WTC11 (cell line): Measurements from ENCODE around the gene DNAJB12. TPM values are rescaled to one million over a fixed set of nuclear protein-coding genes. Genes with fewer than 3 reads are reported as not detected.
A peak's percentile ranks its signal among the peaks of the same experiment; 100 is the strongest.
"Not testable (repeated sequence)": the region's sequence is repeated elsewhere in the genome, so short reads cannot be mapped to it uniquely, and the experiment has no call there.

Source experiments
- ATAC-seq: fragments of 200-7000 bp; cut with Tn5 transposase; 2 replicates; pipeline ENCODE4 v1.10.0; 2021; ENCODE audit warnings: mild to moderate bottlenecking, moderate library complexity
- CTCF ChIA-PET: fragments of 300-600 bp; sonication (Branson Sonifier 250); formaldehyde crosslinking; loops from one replicate; lab custom pipeline; 2021; ENCODE audit warnings: antibody characterized with exemption; lab: Charles Lee
- POLR2A ChIA-PET: fragments of 350-600 bp; sonication (Branson Sonifier 250); formaldehyde crosslinking; loops from one replicate; lab custom pipeline; 2021; ENCODE audit warnings: antibody characterized with exemption; lab: Charles Lee
- DNase-seq: peaks from one replicate; pipeline ENCODE4 v3.0.0; 2021; ENCODE audit warnings: low spot score
- H3K27ac Mint-ChIP-seq: 2 replicates; pipeline ENCODE4 v1.8.0; 2021; ENCODE audit warnings: mixed read lengths
- H3K27me3 Mint-ChIP-seq: 2 replicates; pipeline ENCODE4 v1.8.0; 2021; ENCODE audit warnings: low read depth, mild to moderate bottlenecking, moderate library complexity, mixed read lengths
- H3K36me3 Mint-ChIP-seq: 2 replicates; pipeline ENCODE4 v1.8.0; 2021; ENCODE audit warnings: mixed read lengths
- H3K4me1 Mint-ChIP-seq: 2 replicates; pipeline ENCODE4 v1.8.0; 2022; ENCODE audit warnings: mixed read lengths
- H3K4me3 Mint-ChIP-seq: 2 replicates; pipeline ENCODE4 v1.8.0; 2021; ENCODE audit warnings: mild to moderate bottlenecking, moderate library complexity, mixed read lengths
- H3K9me3 Mint-ChIP-seq: 2 replicates; pipeline ENCODE4 v1.8.0; 2021; ENCODE audit warnings: mixed read lengths
- CBFB ChIP-seq: sonication (generic); formaldehyde crosslinking; IDR thresholded peaks from 2 replicates; pipeline ENCODE4 v1.8.1; 2022; ENCODE audit warnings: mild to moderate bottlenecking, low read depth, missing genetic modification reagents
- CREM ChIP-seq: sonication (generic); formaldehyde crosslinking; IDR thresholded peaks from 2 replicates; pipeline ENCODE4 v1.8.1; 2022; ENCODE audit warnings: mild to moderate bottlenecking, missing genetic modification reagents, moderate library complexity
- E2F1 ChIP-seq: sonication (generic); formaldehyde crosslinking; IDR thresholded peaks from 2 replicates; pipeline ENCODE4 v1.8.0; 2022; ENCODE audit warnings: mild to moderate bottlenecking, missing genetic modification reagents
- E2F4 ChIP-seq: sonication (generic); formaldehyde crosslinking; IDR thresholded peaks from 2 replicates; pipeline ENCODE4 v1.8.1; 2022; ENCODE audit warnings: low read depth, mild to moderate bottlenecking, moderate library complexity, missing genetic modification reagents, borderline replicate concordance
- E2F5 ChIP-seq: sonication (generic); formaldehyde crosslinking; IDR thresholded peaks from 2 replicates; pipeline ENCODE4 v1.8.1; 2022; ENCODE audit warnings: mild to moderate bottlenecking, moderate library complexity, missing genetic modification reagents
- ELF4 ChIP-seq: sonication (generic); formaldehyde crosslinking; IDR thresholded peaks from 2 replicates; pipeline ENCODE4 v1.8.1; 2022; ENCODE audit warnings: low read depth, mild to moderate bottlenecking, moderate library complexity, missing genetic modification reagents
- EMX1 ChIP-seq: fragments of 250-450 bp; sonication (Bioruptor Pico); IDR thresholded peaks from 2 replicates; pipeline ENCODE4 v1.8.0; 2021; ENCODE audit warnings: mild to moderate bottlenecking
- ETV6 ChIP-seq: sonication (generic); formaldehyde crosslinking; IDR thresholded peaks from 2 replicates; pipeline ENCODE4 v1.8.1; 2022; ENCODE audit warnings: mild to moderate bottlenecking, missing genetic modification reagents
- FOXK1 ChIP-seq: sonication (generic); formaldehyde crosslinking; IDR thresholded peaks from 2 replicates; pipeline ENCODE4 v1.8.0; 2022; ENCODE audit warnings: mild to moderate bottlenecking, moderate library complexity, missing genetic modification reagents
- FOXP1 ChIP-seq: sonication (generic); formaldehyde crosslinking; IDR thresholded peaks from 2 replicates; pipeline ENCODE4 v1.8.0; 2022; ENCODE audit warnings: missing genetic modification reagents, mild to moderate bottlenecking, moderate library complexity, borderline replicate concordance
- FOXP4 ChIP-seq: sonication (generic); formaldehyde crosslinking; IDR thresholded peaks from 2 replicates; pipeline ENCODE4 v1.8.0; 2022; ENCODE audit warnings: mild to moderate bottlenecking, missing genetic modification reagents
- GTF2I ChIP-seq: fragments of 250-450 bp; sonication (Bioruptor Pico); conservative IDR thresholded peaks from 2 replicates; pipeline ENCODE4 v1.4.0; 2021; ENCODE audit warnings: mild to moderate bottlenecking
- NFYB ChIP-seq: sonication (generic); formaldehyde crosslinking; conservative IDR thresholded peaks from 2 replicates; pipeline ENCODE4 v1.8.0; 2022; ENCODE audit warnings: low read depth, missing genetic modification reagents
- SOX15 ChIP-seq: fragments of 250-450 bp; sonication (Bioruptor Pico); IDR thresholded peaks from 2 replicates; pipeline ENCODE4 v1.9.0; 2021; ENCODE audit warnings: mild to moderate bottlenecking
- STAT6 ChIP-seq: sonication (generic); formaldehyde crosslinking; conservative IDR thresholded peaks from 2 replicates; pipeline ENCODE4 v1.8.1; 2023; ENCODE audit warnings: mild to moderate bottlenecking, low read depth, missing genetic modification reagents, moderate library complexity
- USF1 ChIP-seq: sonication (generic); formaldehyde crosslinking; IDR thresholded peaks from 2 replicates; pipeline ENCODE4 v1.8.0; 2022; ENCODE audit warnings: mild to moderate bottlenecking, missing genetic modification reagents
- ZNF263 ChIP-seq: sonication (generic); formaldehyde crosslinking; IDR thresholded peaks from 2 replicates; pipeline ENCODE4 v1.8.1; 2022; ENCODE audit warnings: low read depth, mild to moderate bottlenecking, moderate library complexity, missing genetic modification reagents
- ZNF281 ChIP-seq: sonication (generic); formaldehyde crosslinking; IDR thresholded peaks from 2 replicates; pipeline ENCODE4 v1.8.0; 2023; ENCODE audit warnings: mild to moderate bottlenecking, missing genetic modification reagents
- total RNA-seq: library from RNA; stranded (reverse); gene quantifications from 3 replicates; pipeline ENCODE4 v1.2.3, GENCODE V29; 2021

The DNAJB12 gene
- total RNA-seq, 1 experiment from 2014 or later = 21.6 TPM

- peak; percentile 75 for TF ChIP-seq E2F5 (CRISPR knock-in tag)
- no peak for TF ChIP-seq ZNF263 (CRISPR knock-in tag)
- TF ChIP-seq FOXK1 (CRISPR knock-in tag) = peak; percentile 89
- no peak for TF ChIP-seq GTF2I (CRISPR knock-in tag)
- 0 out of 2 replicates have a peak, but pooled peaks have one; percentile 80 for TF ChIP-seq EMX1 (CRISPR knock-in tag)
- peak; percentile 98 for TF ChIP-seq CREM
- TF ChIP-seq USF1 (CRISPR knock-in tag) = peak; percentile 89
- no peak for TF ChIP-seq E2F1 (CRISPR knock-in tag)
- no peak for TF ChIP-seq FOXP4 (CRISPR knock-in tag)
- TF ChIP-seq SOX15 = no peak
- TF ChIP-seq NFYB = no peak
- TF ChIP-seq STAT6 (CRISPR knock-in tag) = no peak
- TF ChIP-seq CBFB (CRISPR knock-in tag) = no peak
- TF ChIP-seq ETV6 (CRISPR knock-in tag) = peak; percentile 66; the same call in 1 of the 2 replicates
- TF ChIP-seq, all 79 proteins: peak for 23
These were observed at the start of gene DNAJB12 (continued) for GRCh38 chr10:72354356-72355213.

- DNase-seq = peak; percentile 63
- ATAC-seq, H3K36me3 Mint-ChIP-seq, H3K4me1 Mint-ChIP-seq, H3K27ac Mint-ChIP-seq, H3K4me3 Mint-ChIP-seq, H3K27me3 Mint-ChIP-seq: not testable (repeated sequence)
- H3K9me3 Mint-ChIP-seq = peaks cover 10% of the 10 kb centered on the region
- CTCF ChIA-PET = interaction anchor here (0.5 to 1.0 kb wide), 2 partner anchors 21 to 535 kb away, joined by 3 read pairs; no protein-coding TSS in a partner anchor
- TF ChIP-seq FOXP1 (CRISPR knock-in tag) = peak; percentile 35; the same call in 1 of the 2 replicates
- TF ChIP-seq, all 79 proteins: peak for 1; not testable (repeated sequence) for 78
- POLR2A ChIA-PET = not testable (repeated sequence)
These were observed 40.9 kb upstream of the DNAJB12 start for GRCh38 chr10:72395581-72395980.

GRCh38 chr10:72392571-72392970 is 37.9 kb upstream of the DNAJB12 start:
- ATAC-seq (no peak), DNase-seq (no peak)
- Mint-ChIP-seq H3K4me3 (no peak overlapping the region), H3K4me1 (peaks cover 7% of the 10 kb centered on the region), H3K9me3 (peaks cover 10% of the 10 kb centered on the region), H3K27ac (no peak overlapping the region), H3K27me3 (no peaks in the 10 kb centered on the region), H3K36me3 (peaks cover 6% of the 10 kb centered on the region)
- ChIA-PET CTCF (no interaction called here), POLR2A (no interaction called here)
- no peak for TF ChIP-seq E2F4
- TF ChIP-seq ZNF281 (CRISPR knock-in tag) = no peak
- no peak for TF ChIP-seq ELF4 (CRISPR knock-in tag)
